Progenitor cell of endocrine pancreas (in vitro differentiated cells): Measurements from ENCODE around the gene IMP3. TPM values are rescaled to one million over a fixed set of nuclear protein-coding genes. Genes with fewer than 3 reads are reported as not detected.

Source experiments
- DNase-seq: peaks from one replicate; pipeline ENCODE4 v3.0.0; 2021; ENCODE audit warnings: low spot score; ENCODE audit not compliant: unreplicated experiment
- H3K27ac Mint-ChIP-seq: 2 replicates; pipeline ENCODE4 v1.8.0; 2021; ENCODE audit warnings: mild to moderate bottlenecking, moderate library complexity, mixed read lengths
- H3K27me3 Mint-ChIP-seq: 2 replicates; pipeline ENCODE4 v1.8.0; 2021; ENCODE audit warnings: mixed read lengths
- H3K36me3 Mint-ChIP-seq: 2 replicates; pipeline ENCODE4 v1.8.0; 2022; ENCODE audit warnings: mixed read lengths; ENCODE audit not compliant: insufficient read depth
- H3K4me1 Mint-ChIP-seq: 2 replicates; pipeline ENCODE4 v1.8.0; 2021; ENCODE audit warnings: low read depth, mixed read lengths
- H3K4me3 Mint-ChIP-seq: 2 replicates; pipeline ENCODE4 v1.8.0; 2021; ENCODE audit warnings: low read depth, mild to moderate bottlenecking, moderate library complexity, mixed read lengths
- H3K9me3 Mint-ChIP-seq: 2 replicates; pipeline ENCODE4 v1.8.0; 2021; ENCODE audit warnings: low read depth, mixed read lengths
- total RNA-seq: library from RNA; stranded (reverse); gene quantifications from 2 replicates; pipeline ENCODE4 v1.2.1, GENCODE V29; 2021
- TF ChIP-seq, protein P1 (sequence below): fragments of 200-600 bp; sonication (generic); IDR thresholded peaks from one replicate; pipeline ENCODE4 v1.5.0; 2021; ENCODE audit warnings: antibody characterized with exemption, mild to moderate bottlenecking; ENCODE audit not compliant: unreplicated experiment

The IMP3 gene
- total RNA-seq, 1 donor from 2014 or later = 54.0 TPM

DNA sequence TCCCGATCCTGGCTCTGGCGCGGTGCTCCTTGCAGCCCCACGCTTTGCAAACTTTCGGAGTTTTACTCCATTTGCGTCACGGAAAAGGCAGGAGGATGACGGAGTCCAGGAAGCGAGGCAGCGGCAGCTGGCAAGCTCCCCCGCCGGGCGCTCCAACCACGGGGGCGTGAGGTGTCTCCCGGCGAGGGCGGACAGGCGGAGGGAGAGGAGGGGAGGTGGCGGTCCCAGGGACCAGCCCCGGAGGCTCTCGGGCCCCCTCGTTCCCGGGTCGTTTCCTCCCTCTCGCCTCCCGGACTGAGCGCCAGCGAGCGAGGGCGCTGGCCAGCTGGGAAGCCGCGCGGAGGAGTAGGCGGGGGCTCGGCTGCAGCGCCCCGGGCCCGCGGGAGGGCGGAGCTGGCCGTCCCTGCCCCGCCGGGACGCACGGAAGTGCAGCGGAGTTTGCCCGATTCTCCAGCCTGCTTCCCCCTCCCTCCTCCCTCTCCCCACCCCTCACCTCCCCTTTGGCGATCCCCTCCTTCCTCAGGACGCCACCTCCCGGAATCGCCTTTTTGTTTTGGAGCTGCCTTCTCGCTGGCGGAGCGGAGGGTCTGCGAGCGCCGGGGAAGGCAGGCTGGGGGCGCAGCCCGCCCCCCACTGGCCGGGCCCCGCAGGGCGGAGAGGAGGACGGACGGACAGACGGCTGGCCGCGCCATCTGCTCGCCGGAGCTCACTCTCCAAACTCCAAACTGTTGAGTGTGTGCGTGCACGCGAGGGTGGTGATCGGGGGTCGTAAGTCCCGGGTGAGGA lies 7.5 kb upstream of the IMP3 start, which contains the start of gene SNX33:
Gene SNX33 (plus strand): TSS at position 543 of the 786 bp plus-strand sequence. CDS start 1,191 bp downstream, outside the sequence.
- Mint-ChIP-seq H3K27ac (peak within 1 kb of the TSS; percentile 98), H3K4me3 (peak within 1 kb of the TSS; percentile 90), H3K9me3 (no peaks in the 10 kb centered on the region), H3K4me1 (peaks cover 47% of the 10 kb centered on the region), H3K36me3 (peaks cover 13% of the 10 kb centered on the region), H3K27me3 (peaks cover 8% of the 10 kb centered on the region)
- peak; percentile 57 for DNase-seq
- TF ChIP-seq, protein P1, sequence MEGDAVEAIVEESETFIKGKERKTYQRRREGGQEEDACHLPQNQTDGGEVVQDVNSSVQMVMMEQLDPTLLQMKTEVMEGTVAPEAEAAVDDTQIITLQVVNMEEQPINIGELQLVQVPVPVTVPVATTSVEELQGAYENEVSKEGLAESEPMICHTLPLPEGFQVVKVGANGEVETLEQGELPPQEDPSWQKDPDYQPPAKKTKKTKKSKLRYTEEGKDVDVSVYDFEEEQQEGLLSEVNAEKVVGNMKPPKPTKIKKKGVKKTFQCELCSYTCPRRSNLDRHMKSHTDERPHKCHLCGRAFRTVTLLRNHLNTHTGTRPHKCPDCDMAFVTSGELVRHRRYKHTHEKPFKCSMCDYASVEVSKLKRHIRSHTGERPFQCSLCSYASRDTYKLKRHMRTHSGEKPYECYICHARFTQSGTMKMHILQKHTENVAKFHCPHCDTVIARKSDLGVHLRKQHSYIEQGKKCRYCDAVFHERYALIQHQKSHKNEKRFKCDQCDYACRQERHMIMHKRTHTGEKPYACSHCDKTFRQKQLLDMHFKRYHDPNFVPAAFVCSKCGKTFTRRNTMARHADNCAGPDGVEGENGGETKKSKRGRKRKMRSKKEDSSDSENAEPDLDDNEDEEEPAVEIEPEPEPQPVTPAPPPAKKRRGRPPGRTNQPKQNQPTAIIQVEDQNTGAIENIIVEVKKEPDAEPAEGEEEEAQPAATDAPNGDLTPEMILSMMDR = peak; percentile 60

DNA sequence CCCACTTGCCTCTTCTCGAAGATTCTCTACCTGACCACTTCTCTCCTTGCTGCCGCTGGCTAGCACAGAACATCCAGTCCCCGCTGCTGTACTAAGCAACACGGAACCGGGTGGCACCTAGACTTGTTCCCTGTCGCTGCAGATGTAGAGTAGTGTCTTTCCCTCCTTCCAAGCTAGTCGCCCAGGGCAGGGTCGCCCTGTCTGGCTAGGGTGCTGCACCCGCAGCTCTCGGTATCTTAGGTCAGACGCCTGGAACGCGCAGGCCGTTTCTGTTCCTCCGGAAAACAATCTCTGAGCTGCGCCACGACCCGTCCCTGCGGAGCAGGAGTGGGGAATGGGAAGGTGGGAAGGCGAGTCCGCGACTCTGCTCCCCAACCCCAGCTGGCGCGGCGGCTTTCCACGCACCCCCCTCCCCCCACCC lies 6.9 kb upstream of the IMP3 start:
- H3K36me3 Mint-ChIP-seq = peaks cover 13% of the 10 kb centered on the region
- peaks cover 42% of the 10 kb centered on the region for H3K4me1 Mint-ChIP-seq
- TF ChIP-seq, protein P1 = no peak
- H3K27ac Mint-ChIP-seq = peak overlapping the region; percentile 87
- H3K9me3 Mint-ChIP-seq = no peaks in the 10 kb centered on the region
- H3K4me3 Mint-ChIP-seq = peak overlapping the region; percentile 90
- DNase-seq = no peak
- peaks cover 8% of the 10 kb centered on the region for H3K27me3 Mint-ChIP-seq

DNA sequence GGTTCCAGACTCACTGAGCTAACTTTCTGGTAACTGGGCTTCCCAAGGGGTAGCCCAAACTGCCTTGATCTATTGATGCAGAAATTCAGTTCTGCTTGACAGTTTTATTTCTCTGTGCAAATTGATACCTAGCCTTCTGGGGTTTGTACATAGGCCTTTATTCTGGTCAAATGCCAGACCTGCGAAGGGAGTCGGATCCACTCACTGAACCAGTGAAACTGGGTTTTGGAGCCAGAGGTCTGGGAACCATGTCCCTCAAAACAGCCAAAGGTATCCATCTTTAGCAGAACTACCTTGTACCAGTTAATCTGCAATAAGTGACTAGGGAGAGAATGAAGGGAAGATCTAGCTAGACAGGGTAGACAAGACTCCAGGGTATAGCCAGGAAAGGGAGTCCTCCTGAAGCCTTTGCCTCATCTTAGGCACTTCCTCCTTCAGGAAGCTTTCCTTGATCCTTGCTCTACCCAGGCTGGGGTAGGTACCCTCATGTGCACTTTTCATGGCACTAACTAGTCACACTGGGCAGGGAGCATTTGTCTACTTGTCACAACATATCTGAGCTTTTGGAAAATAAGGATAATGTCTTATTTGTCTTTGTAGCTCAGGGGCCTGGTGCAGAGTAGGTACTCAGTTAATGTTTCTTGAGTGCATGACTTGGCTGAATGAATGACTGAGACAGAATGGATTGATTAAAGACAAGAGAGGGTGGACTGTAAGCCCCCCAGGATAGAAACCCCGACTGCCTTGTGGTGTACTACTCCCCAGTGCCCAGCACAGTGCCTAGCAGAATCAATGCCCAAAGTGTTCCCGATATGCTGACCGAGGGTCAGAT lies 6.3 kb upstream of the IMP3 start:
- Mint-ChIP-seq H3K27me3 (peaks cover 8% of the 10 kb centered on the region), H3K36me3 (peaks cover 11% of the 10 kb centered on the region), H3K4me3 (peak overlapping the region; percentile 90), H3K9me3 (no peaks in the 10 kb centered on the region), H3K27ac (peak overlapping the region; percentile 87), H3K4me1 (peaks cover 39% of the 10 kb centered on the region)
- DNase-seq = no peak
- TF ChIP-seq, protein P1 = no peak

DNA sequence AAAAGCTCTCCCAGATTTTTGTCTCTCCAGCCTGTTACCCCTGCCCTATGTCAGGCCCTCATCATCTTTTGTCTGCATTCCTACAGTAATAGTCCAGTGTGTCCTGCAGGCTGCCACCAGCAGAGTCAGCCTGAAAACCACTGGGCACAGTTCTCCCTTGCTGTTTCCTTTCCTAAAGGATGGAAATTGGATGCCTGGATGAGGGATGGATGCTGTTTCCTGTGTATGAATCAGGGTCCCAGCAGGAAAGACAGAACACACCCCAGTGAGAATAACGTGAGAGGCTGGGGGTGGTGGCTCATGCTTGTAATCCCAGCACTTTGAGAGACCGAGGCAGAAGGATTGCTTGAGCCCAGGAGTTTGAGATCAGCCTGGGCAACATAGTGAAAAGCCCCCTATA lies 4.4 kb upstream of the IMP3 start:
- TF ChIP-seq, protein P1 = no peak
- H3K27me3 Mint-ChIP-seq = peaks cover 8% of the 10 kb centered on the region
- no peak overlapping the region for H3K27ac Mint-ChIP-seq
- H3K4me1 Mint-ChIP-seq = peaks cover 25% of the 10 kb centered on the region
- H3K4me3 Mint-ChIP-seq = no peak overlapping the region
- no peaks in the 10 kb centered on the region for H3K9me3 Mint-ChIP-seq
- DNase-seq = no peak
- H3K36me3 Mint-ChIP-seq = no peaks in the 10 kb centered on the region

DNA sequence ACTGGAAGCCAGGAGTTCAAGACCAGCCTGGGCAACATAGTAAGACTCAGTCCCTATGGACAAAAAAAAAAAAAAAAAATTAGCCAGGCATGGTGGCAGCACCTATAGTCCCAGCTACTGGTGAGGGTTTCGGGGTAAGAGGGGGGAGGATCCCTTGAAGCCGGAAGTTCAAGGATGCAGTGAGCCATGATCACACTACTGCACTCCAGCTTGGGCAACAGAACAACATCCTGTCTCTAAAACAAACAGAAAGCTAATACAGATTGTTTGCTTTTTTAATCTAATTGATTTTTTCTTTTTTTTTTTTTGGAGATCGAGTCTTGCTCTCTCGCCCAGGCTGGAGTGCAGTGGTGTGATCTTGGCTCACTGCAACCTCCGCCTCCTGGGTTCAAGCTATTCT lies 1.6 kb upstream of the IMP3 start:
- TF ChIP-seq, protein P1 = no peak
- peaks cover 8% of the 10 kb centered on the region for H3K27me3 Mint-ChIP-seq
- H3K27ac Mint-ChIP-seq = no peak overlapping the region
- no peak for DNase-seq
- H3K4me1 Mint-ChIP-seq = peaks cover 26% of the 10 kb centered on the region
- H3K9me3 Mint-ChIP-seq = no peaks in the 10 kb centered on the region
- H3K4me3 Mint-ChIP-seq = no peak overlapping the region
- no peaks in the 10 kb centered on the region for H3K36me3 Mint-ChIP-seq
